GM18951 (cell line): ENCODE data around the gene TMEM269.

Experiments used
- POLR2A ChIP-seq: IDR thresholded peaks from 4 replicates; pipeline ENCODE4 v1.6.1; 2011; ENCODE audit warnings: mild to moderate bottlenecking; ENCODE audit not compliant: insufficient read length, insufficient read depth; ENCODE audit errors: extremely low read depth
- in situ Hi-C: fragments of 300-500 bp; cut with MboI; formaldehyde crosslinking; loops from one replicate; pipeline ENCODE4 v1.12.0; 2022; ENCODE audit warnings: low sequenced_read_pairs, mixed read lengths, inconsistent platforms; ENCODE audit not compliant: unreplicated experiment

Gene TMEM269

GRCh38 chr1:42830631-42831030, 45.8 kb downstream of the TMEM269 start:
- no peak for TF ChIP-seq POLR2A
- in situ Hi-C loops: no loop called here

GRCh38 chr1:42831273-42831672, 46.5 kb downstream of the TMEM269 start:
- in situ Hi-C loops: no loop called here
- TF ChIP-seq POLR2A: no peak

GRCh38 chr1:42832641-42833240, 48.0 kb downstream of the TMEM269 start:
- in situ Hi-C loops: no loop called here
- no peak for TF ChIP-seq POLR2A

- in situ Hi-C loops: no loop called here
- TF ChIP-seq POLR2A: no peak
Observed at GRCh38 chr1:42833981-42834380, 49.2 kb downstream of the TMEM269 start.

- in situ Hi-C loops: no loop called here
- TF ChIP-seq POLR2A: no peak
Observed at GRCh38 chr1:42834803-42835202, 50.0 kb downstream of the TMEM269 start.

GRCh38 chr1:42835422-42835821, 50.6 kb downstream of the TMEM269 start:
- in situ Hi-C loops: no loop called here
- TF ChIP-seq POLR2A: no peak

GRCh38 chr1:42837709-42838108, 52.9 kb downstream of the TMEM269 start:
- in situ Hi-C loops: no loop called here

GRCh38 chr1:42838482-42839190, 53.8 kb downstream of the TMEM269 start:
- in situ Hi-C loops: no loop called here
- TF ChIP-seq POLR2A: no peak

More at GRCh38 chr1:42837709-42838108, 52.9 kb downstream of the TMEM269 start:
- TF ChIP-seq POLR2A: no peak

- TF ChIP-seq POLR2A: no peak
- in situ Hi-C loops: no loop called here
Observed at GRCh38 chr1:42841010-42841409, 56.2 kb downstream of the TMEM269 start.

- TF ChIP-seq POLR2A: no peak
- in situ Hi-C loops: no loop called here
Observed at GRCh38 chr1:42841440-42842147, 56.8 kb downstream of the TMEM269 start.

- no peak for TF ChIP-seq POLR2A
- in situ Hi-C loops: no loop called here
Observed at GRCh38 chr1:42844592-42845140, 59.9 kb downstream of the TMEM269 start.

- in situ Hi-C loops: no loop called here
- TF ChIP-seq POLR2A: no peak
Observed at GRCh38 chr1:42845193-42845592, 60.4 kb downstream of the TMEM269 start.

GRCh38 chr1:42845866-42846256, 61.1 kb downstream of the TMEM269 start:
- in situ Hi-C loops: no loop called here
- no peak for TF ChIP-seq POLR2A
